ENCODE results near the gene MIEF2.

- TF ChIP-seq, protein P1, sequence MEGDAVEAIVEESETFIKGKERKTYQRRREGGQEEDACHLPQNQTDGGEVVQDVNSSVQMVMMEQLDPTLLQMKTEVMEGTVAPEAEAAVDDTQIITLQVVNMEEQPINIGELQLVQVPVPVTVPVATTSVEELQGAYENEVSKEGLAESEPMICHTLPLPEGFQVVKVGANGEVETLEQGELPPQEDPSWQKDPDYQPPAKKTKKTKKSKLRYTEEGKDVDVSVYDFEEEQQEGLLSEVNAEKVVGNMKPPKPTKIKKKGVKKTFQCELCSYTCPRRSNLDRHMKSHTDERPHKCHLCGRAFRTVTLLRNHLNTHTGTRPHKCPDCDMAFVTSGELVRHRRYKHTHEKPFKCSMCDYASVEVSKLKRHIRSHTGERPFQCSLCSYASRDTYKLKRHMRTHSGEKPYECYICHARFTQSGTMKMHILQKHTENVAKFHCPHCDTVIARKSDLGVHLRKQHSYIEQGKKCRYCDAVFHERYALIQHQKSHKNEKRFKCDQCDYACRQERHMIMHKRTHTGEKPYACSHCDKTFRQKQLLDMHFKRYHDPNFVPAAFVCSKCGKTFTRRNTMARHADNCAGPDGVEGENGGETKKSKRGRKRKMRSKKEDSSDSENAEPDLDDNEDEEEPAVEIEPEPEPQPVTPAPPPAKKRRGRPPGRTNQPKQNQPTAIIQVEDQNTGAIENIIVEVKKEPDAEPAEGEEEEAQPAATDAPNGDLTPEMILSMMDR (IDR thresholded peaks at IDR 0.05) = no peak
- TF ChIP-seq POLR2A (IDR thresholded peaks at IDR 0.05) (no peak), POLR2AphosphoS5 (IDR thresholded peaks at IDR 0.05) (no peak)
Observed at GRCh38 chr17:18248811-18249210, 11.7 kb upstream of the MIEF2 start.
